Mesenchymal stem cell (in vitro differentiated cells and primary cell): ENCODE data around the gene CEP128.
A peak's percentile ranks its signal among the peaks of the same experiment; 100 is the strongest.

ENCODE experiments used
- DNase-seq: peaks from one replicate; pipeline ENCODE4 v3.0.0-alpha.2; 2013
- H2AFZ ChIP-seq: one replicate; pipeline ENCODE4 v1.6.1; 2013; ENCODE audit warnings: low read depth, mild to moderate bottlenecking, control low read depth, inconsistent platforms, low read length, moderate library complexity
- H2AK5ac ChIP-seq: 2 replicates; pipeline ENCODE4 v1.6.1; 2013; ENCODE audit warnings: low read length, moderate library complexity, mild to moderate bottlenecking, inconsistent platforms; ENCODE audit not compliant: severe bottlenecking
- H2BK120ac ChIP-seq: one replicate; pipeline ENCODE4 v1.6.1; 2013; ENCODE audit warnings: low read depth, mild to moderate bottlenecking, inconsistent platforms, low read length, moderate library complexity
- H2BK12ac ChIP-seq, 2 experiments: one replicate each; pipeline ENCODE4 v1.6.1; 2013; ENCODE audit warnings: inconsistent platforms in 2 of 2, low read length in 2 of 2, mild to moderate bottlenecking in 2 of 2, moderate library complexity in 2 of 2, control low read depth in 1 of 2
- H2BK15ac ChIP-seq: one replicate; pipeline ENCODE4 v1.6.1; 2013; ENCODE audit warnings: mild to moderate bottlenecking, low read depth, inconsistent platforms; ENCODE audit not compliant: poor library complexity, severe bottlenecking
- H2BK5ac ChIP-seq: 2 replicates; pipeline ENCODE4 v1.6.1; 2013; ENCODE audit warnings: low read depth, mild to moderate bottlenecking, low read length, control low read depth, inconsistent platforms; ENCODE audit not compliant: poor library complexity, severe bottlenecking
- H3K14ac ChIP-seq, 2 experiments: one replicate each; pipeline ENCODE4 v1.6.1; 2013; ENCODE audit warnings: inconsistent platforms in 2 of 2, low read length in 2 of 2, control low read depth in 1 of 2, mild to moderate bottlenecking in 1 of 2, moderate library complexity in 1 of 2
- H3K18ac ChIP-seq, 2 experiments: one replicate each; pipeline ENCODE4 v1.6.1; 2013; ENCODE audit warnings: inconsistent platforms in 2 of 2, low read length in 2 of 2, control low read depth in 1 of 2, low read depth in 1 of 2, mild to moderate bottlenecking in 1 of 2
- H3K23ac ChIP-seq, 2 experiments: one replicate each; pipeline ENCODE4 v1.6.1; 2013; ENCODE audit warnings: inconsistent platforms in 2 of 2, low read length in 2 of 2, mild to moderate bottlenecking in 2 of 2, moderate library complexity in 2 of 2, control low read depth in 1 of 2
- H3K27ac ChIP-seq: 2 replicates; pipeline ENCODE4 v1.5.1; 2013; ENCODE audit warnings: mild to moderate bottlenecking, moderate library complexity, low read length, control low read depth, inconsistent platforms; ENCODE audit not compliant: poor library complexity, severe bottlenecking
- H3K27me3 ChIP-seq, 2 experiments: 2 replicates each; pipeline versions ENCODE4 v1.6.1 to v1.7.0; 2013; ENCODE audit warnings: low read length in 2 of 2, mild to moderate bottlenecking in 2 of 2, moderate library complexity in 2 of 2, control low read depth in 1 of 2, inconsistent platforms in 1 of 2; ENCODE audit not compliant: control insufficient read depth in 1 of 2, insufficient read depth in 1 of 2
- H3K36me3 ChIP-seq, 2 experiments: 2 replicates each; pipeline versions ENCODE4 v1.6.1 to v1.7.0; 2013; ENCODE audit warnings: low read length in 2 of 2, control low read depth in 1 of 2, inconsistent platforms in 1 of 2, low read depth in 1 of 2, mild to moderate bottlenecking in 1 of 2; ENCODE audit not compliant: insufficient read depth in 2 of 2, control insufficient read depth in 1 of 2
- H3K4ac ChIP-seq, 2 experiments: one replicate each; pipeline ENCODE4 v1.6.1; 2013; ENCODE audit warnings: inconsistent platforms in 2 of 2, low read length in 2 of 2, mild to moderate bottlenecking in 2 of 2, moderate library complexity in 2 of 2, control low read depth in 1 of 2, low read depth in 1 of 2
- H3K4me1 ChIP-seq: 2 replicates; pipeline ENCODE4 v1.6.1; 2013; ENCODE audit warnings: low read depth, low read length, control low read depth; ENCODE audit not compliant: control insufficient read depth, insufficient read depth
- H3K4me2 ChIP-seq: 2 replicates; pipeline ENCODE4 v1.6.1; 2013; ENCODE audit warnings: low read length, mild to moderate bottlenecking, inconsistent platforms; ENCODE audit not compliant: poor library complexity, severe bottlenecking
- H3K4me3 ChIP-seq, 2 experiments: 2 replicates each; pipeline versions ENCODE4 v1.5.1 to v1.7.0; 2013; ENCODE audit warnings: low read length in 2 of 2, mild to moderate bottlenecking in 2 of 2, control low read depth in 1 of 2, low read depth in 1 of 2; ENCODE audit not compliant: insufficient read depth in 1 of 2
- H3K79me1 ChIP-seq: replicated peaks from 2 replicates; pipeline ENCODE4 v1.6.1; 2013; ENCODE audit warnings: mild to moderate bottlenecking, control low read depth, low read length, inconsistent platforms; ENCODE audit not compliant: poor library complexity, severe bottlenecking
- H3K9ac ChIP-seq: 2 replicates; pipeline ENCODE4 v1.7.0; 2013; ENCODE audit warnings: mild to moderate bottlenecking, low read length, moderate library complexity
- H3K9me3 ChIP-seq: 2 replicates; pipeline ENCODE4 v1.7.0; 2013; ENCODE audit warnings: mild to moderate bottlenecking, low read length; ENCODE audit not compliant: control insufficient read depth
- H4K8ac ChIP-seq: one replicate; pipeline ENCODE4 v1.6.1; 2013; ENCODE audit warnings: inconsistent platforms, mild to moderate bottlenecking, low read length, moderate library complexity
- H4K91ac ChIP-seq: one replicate; pipeline ENCODE4 v1.6.1; 2013; ENCODE audit warnings: mild to moderate bottlenecking, low read length, inconsistent platforms
- WGBS: methylation state at CpG from one replicate; pipeline ENCODE4 v1.1.7; 2013; ENCODE audit warnings: mixed read lengths; 5-methylcytosine and 5-hydroxymethylcytosine counted together

CEP128 gene

DNA sequence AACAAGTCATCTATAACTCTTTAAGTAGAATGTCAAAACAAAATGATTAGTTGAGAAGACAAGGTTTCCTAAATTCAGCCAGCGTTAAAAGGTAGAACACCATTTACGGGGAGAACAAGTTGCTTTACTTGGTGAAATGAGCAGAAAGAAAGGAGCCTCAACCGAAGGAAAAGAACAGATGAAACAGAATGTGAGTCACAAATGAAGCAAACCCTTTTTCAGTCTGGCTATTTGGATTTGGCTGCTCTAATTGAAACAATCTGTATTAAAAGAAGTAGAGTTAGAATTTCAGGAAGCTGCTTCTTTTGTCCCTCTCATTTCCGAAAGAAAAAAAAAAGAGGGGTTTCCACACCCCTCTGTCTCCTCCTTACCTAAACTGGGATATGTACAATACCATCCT is 34.6 kb downstream of the CEP128 start:
- no peak overlapping the region for H3K14ac ChIP-seq
- no peak overlapping the region for H2AFZ ChIP-seq
- no peak overlapping the region for H3K27ac ChIP-seq
- no peaks in the 10 kb centered on the region for H3K4me1 ChIP-seq
- WGBS = 94% methylated on average over 4 of the region's 4 CpGs
- H3K79me1 ChIP-seq = no peaks in the 10 kb centered on the region
- peak overlapping the region; percentile 19 for H3K9ac ChIP-seq
- no peak overlapping the region for H4K91ac ChIP-seq
- H3K4me2 ChIP-seq = no peak overlapping the region
- H2BK120ac ChIP-seq = no peak overlapping the region
- no peak overlapping the region for H3K23ac ChIP-seq
- H3K9me3 ChIP-seq = no peaks in the 10 kb centered on the region
- H2AK5ac ChIP-seq = no peak overlapping the region
- no peak overlapping the region for H3K18ac ChIP-seq
- H2BK12ac ChIP-seq = no peak overlapping the region
- no peaks in the 10 kb centered on the region for H3K27me3 ChIP-seq
- H3K4me3 ChIP-seq = no peak overlapping the region
- no peak overlapping the region for H4K8ac ChIP-seq
- H3K36me3 ChIP-seq = no peaks in the 10 kb centered on the region
- DNase-seq = no peak
- H2BK15ac ChIP-seq = no peak overlapping the region
- no peak overlapping the region for H2BK5ac ChIP-seq
- no peak overlapping the region for H3K4ac ChIP-seq

DNA sequence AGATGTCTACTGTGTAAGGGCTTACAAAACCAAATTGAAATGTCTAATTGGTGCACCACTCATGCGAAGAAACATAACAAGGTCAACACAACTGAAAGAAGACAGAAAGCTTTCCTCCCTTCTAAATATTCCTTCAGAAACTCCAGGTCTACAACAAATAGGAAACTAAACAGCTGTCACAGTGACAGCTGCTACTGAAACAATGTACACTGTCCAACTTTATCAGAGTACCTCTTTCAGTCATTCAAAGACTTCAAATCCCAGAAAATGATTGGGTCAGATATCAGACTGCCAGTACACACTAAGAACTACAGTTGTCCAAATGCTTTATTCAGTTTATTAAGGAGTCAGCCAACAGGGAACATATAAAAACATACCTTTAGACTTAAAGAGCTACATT is 35.2 kb downstream of the CEP128 start:
- no peak overlapping the region for H2BK120ac ChIP-seq
- H2AFZ ChIP-seq = no peak overlapping the region
- H3K27ac ChIP-seq = no peak overlapping the region
- no peak overlapping the region for H3K14ac ChIP-seq
- 97% methylated on average over 1 of the region's 1 CpG for WGBS
- no peaks in the 10 kb centered on the region for H3K79me1 ChIP-seq
- no peak overlapping the region for H3K4me3 ChIP-seq
- no peak for DNase-seq
- H2BK15ac ChIP-seq = no peak overlapping the region
- no peaks in the 10 kb centered on the region for H3K27me3 ChIP-seq
- H3K18ac ChIP-seq = no peak overlapping the region
- no peak overlapping the region for H4K91ac ChIP-seq
- no peak overlapping the region for H4K8ac ChIP-seq
- peak overlapping the region; percentile 19 for H3K9ac ChIP-seq
- no peak overlapping the region for H3K4ac ChIP-seq
- H3K23ac ChIP-seq = no peak overlapping the region
- no peaks in the 10 kb centered on the region for H3K4me1 ChIP-seq
- H2AK5ac ChIP-seq = no peak overlapping the region
- no peak overlapping the region for H2BK12ac ChIP-seq
- no peaks in the 10 kb centered on the region for H3K36me3 ChIP-seq
- no peaks in the 10 kb centered on the region for H3K9me3 ChIP-seq
- H3K4me2 ChIP-seq = no peak overlapping the region
- H2BK5ac ChIP-seq = no peak overlapping the region

DNA sequence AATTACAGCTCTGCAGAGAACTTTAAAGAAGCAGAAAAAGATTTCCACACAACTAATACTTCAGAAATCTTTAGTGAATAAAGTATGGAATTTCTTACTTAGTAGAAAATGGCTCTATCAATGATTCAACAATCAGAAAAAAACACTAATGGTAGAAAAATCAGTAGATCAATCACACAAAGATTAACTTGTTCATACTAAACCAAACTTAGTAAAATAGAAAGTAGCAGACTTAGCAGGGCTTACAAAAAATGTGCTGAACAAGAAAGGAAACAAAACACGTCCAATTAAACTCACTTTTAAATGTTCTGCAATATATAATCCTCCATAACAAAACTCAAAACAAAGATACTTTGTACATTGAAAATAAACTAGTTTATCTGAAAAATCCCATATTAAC is 38.9 kb downstream of the CEP128 start:
- Histone ChIP-seq H2BK15ac (no peak overlapping the region), H3K9me3 (no peaks in the 10 kb centered on the region), H3K27ac (no peak overlapping the region), H3K14ac (no peak overlapping the region), H2BK5ac (no peak overlapping the region), H2AFZ (no peak overlapping the region), H3K18ac (no peak overlapping the region), H2BK120ac (no peak overlapping the region), H3K4ac (no peak overlapping the region), H4K8ac (no peak overlapping the region), H3K79me1 (no peaks in the 10 kb centered on the region), H2AK5ac (no peak overlapping the region), H2BK12ac (no peak overlapping the region), H3K4me3 (no peak overlapping the region), H3K9ac (no peak overlapping the region), H3K27me3 (no peaks in the 10 kb centered on the region), H3K23ac (no peak overlapping the region), H3K4me1 (no peaks in the 10 kb centered on the region), H4K91ac (no peak overlapping the region), H3K36me3 (no peaks in the 10 kb centered on the region), H3K4me2 (no peak overlapping the region)
- WGBS = 70% methylated on average over 1 of the region's 1 CpG
- DNase-seq = no peak

DNA sequence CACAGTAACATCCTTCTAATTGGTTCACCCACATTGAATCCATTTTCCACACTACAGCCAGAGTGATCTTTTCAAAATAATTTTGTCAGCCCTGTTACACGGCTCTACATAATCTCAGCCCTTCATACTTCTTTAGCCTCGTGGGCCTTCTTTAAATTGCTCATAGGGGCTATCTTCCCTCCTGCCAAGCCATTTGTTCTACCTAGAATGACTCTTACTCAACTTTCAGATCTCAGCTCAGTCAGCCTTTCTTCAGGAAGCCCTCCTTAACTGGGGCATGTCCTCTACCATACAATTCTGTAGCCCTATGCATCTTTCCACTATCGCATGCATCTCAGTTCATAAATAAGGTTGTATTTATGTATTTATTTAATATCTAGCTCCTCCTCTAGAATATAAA is 39.7 kb downstream of the CEP128 start:
- no peak overlapping the region for H4K91ac ChIP-seq
- H3K4me1 ChIP-seq = no peaks in the 10 kb centered on the region
- DNase-seq = no peak
- H3K9ac ChIP-seq = no peak overlapping the region
- H2AK5ac ChIP-seq = no peak overlapping the region
- H2BK12ac ChIP-seq = no peak overlapping the region
- H3K27me3 ChIP-seq = no peaks in the 10 kb centered on the region
- no peak overlapping the region for H2BK120ac ChIP-seq
- H2AFZ ChIP-seq = no peak overlapping the region
- no peak overlapping the region for H2BK15ac ChIP-seq
- no peak overlapping the region for H3K14ac ChIP-seq
- H3K18ac ChIP-seq = no peak overlapping the region
- H3K23ac ChIP-seq = no peak overlapping the region
- no peaks in the 10 kb centered on the region for H3K9me3 ChIP-seq
- no peak overlapping the region for H2BK5ac ChIP-seq
- H3K27ac ChIP-seq = no peak overlapping the region
- H3K79me1 ChIP-seq = no peaks in the 10 kb centered on the region
- no peak overlapping the region for H4K8ac ChIP-seq
- H3K4me2 ChIP-seq = no peak overlapping the region
- 84% methylated on average over 2 of the region's 3 CpGs for WGBS
- no peak overlapping the region for H3K4me3 ChIP-seq
- H3K36me3 ChIP-seq = no peaks in the 10 kb centered on the region
- H3K4ac ChIP-seq = no peak overlapping the region
